ENCODE measurements around the gene MBNL1.

DNA sequence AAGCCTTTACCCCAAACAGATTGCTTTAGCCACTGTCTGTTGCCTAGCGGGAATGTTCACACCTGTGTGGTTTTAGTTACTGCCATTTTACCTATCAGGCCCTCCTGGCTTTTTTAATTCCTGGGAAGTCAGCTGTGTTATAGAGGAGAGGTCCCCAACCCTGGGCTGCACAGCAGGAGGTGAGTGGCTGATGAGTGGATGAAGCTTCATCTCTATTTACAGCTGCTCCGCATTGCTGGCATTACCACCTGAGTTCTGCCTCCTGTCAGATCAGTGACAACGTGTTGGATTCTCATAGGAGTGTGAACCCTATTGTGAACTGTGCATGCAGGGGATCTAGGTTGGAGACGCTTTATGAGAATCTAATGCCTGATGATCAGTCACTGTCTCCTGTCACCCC is 127.0 kb downstream of the MBNL1 start:
- TF ChIP-seq EP300 (IDR thresholded peaks at IDR 0.05) (no peak), POLR2A (IDR thresholded peaks at IDR 0.05) (no peak)

Measured in upper lobe of left lung (tissue), 4 donors.